Body of pancreas (tissue), 4 donors: ENCODE data around the gene FGF12. TPM values are rescaled to one million over a fixed set of nuclear protein-coding genes. Genes with fewer than 3 reads are reported as not detected.

Source experiments
- ATAC-seq: fragments of 150-250 bp; one replicate; pipeline ENCODE4 v1.9.1; 2016
- DNase-seq, 4 donors: peaks; one replicate each; pipeline ENCODE4 v3.0.0-alpha.2; 2019
- H3K27ac ChIP-seq, 4 donors: fragments of 200-600 bp; sonication (generic); 1 replicate in 3 of 4; 2 replicates in 1 of 4; pipeline versions ENCODE4 v1.5.1 to v1.6.1; 2016 to 2019; ENCODE audit warnings: mild to moderate bottlenecking in 1 of 4, mixed read lengths in 1 of 4, moderate library complexity in 1 of 4
- H3K27me3 ChIP-seq, 2 donors: fragments of 200-600 bp; sonication (generic); one replicate each; pipeline ENCODE4 v1.6.0; 2016; ENCODE audit warnings: mild to moderate bottlenecking in 1 of 2
- H3K36me3 ChIP-seq, 2 donors: fragments of 200-600 bp; sonication (generic); replicated peaks in 1 of 2; 2 replicates each; pipeline ENCODE4 v1.5.1; 2016; ENCODE audit warnings: low read depth in 2 of 2; ENCODE audit not compliant: insufficient read depth in 1 of 2
- H3K4me1 ChIP-seq: fragments of 200-600 bp; sonication (generic); one replicate; pipeline ENCODE4 v1.6.0; 2016
- H3K4me3 ChIP-seq, 2 donors: fragments of 200-600 bp; sonication (generic); 1 replicate in 1 of 2; 2 replicates in 1 of 2; pipeline ENCODE4 v1.5.1; 2016 to 2019
- H3K9me3 ChIP-seq, 3 donors: fragments of 200-600 bp; sonication (generic); 1 replicate in 2 of 3; 2 replicates in 1 of 3; pipeline ENCODE4 v1.5.1; 2016
- POLR2A ChIP-seq, 3 donors: fragments of 450-650 bp; IDR thresholded peaks; one replicate each; pipeline ENCODE4 v1.6.1; 2016; ENCODE audit warnings: antibody characterized with exemption in 3 of 3, mild to moderate bottlenecking in 2 of 3
- WGBS, 2 donors: methylation state at CpG; one replicate each; pipeline ENCODE4 v1.1.5; 2017; 5-methylcytosine and 5-hydroxymethylcytosine counted together
- intact Hi-C: fragments of 100-400 bp; cut with DNase I; formaldehyde crosslinking; loops from one replicate; pipeline ENCODE4 v1.15.1; 2023
- total RNA-seq, 2 donors: library from RNA; depleted of rRNA; stranded (reverse); fragments of >200 nt; gene quantifications; one replicate each; pipeline ENCODE4 v1.1.0, GENCODE V29; 2016
- TF ChIP-seq, protein P1 (sequence below), 7 experiments: fragments of 450-650 bp in 4 of 7; fragments of 200-600 bp in 3 of 7; sonication (generic) in 3 of 7; IDR thresholded peaks; one replicate each; pipeline ENCODE4 v1.5.1; 2016 to 2019; ENCODE audit warnings: antibody characterized with exemption in 7 of 7

The FGF12 gene
- total RNA-seq, 2 donors from 2014 or later, result 0.99 to 2.3 TPM

- 62 to 66% methylated on average over 2 of the region's 2 CpGs for WGBS, 2 donors
- intact Hi-C loops, result no loop called here
These were observed 30.3 kb downstream of the FGF12 start for GRCh38 chr3:192696943-192697587.

DNA sequence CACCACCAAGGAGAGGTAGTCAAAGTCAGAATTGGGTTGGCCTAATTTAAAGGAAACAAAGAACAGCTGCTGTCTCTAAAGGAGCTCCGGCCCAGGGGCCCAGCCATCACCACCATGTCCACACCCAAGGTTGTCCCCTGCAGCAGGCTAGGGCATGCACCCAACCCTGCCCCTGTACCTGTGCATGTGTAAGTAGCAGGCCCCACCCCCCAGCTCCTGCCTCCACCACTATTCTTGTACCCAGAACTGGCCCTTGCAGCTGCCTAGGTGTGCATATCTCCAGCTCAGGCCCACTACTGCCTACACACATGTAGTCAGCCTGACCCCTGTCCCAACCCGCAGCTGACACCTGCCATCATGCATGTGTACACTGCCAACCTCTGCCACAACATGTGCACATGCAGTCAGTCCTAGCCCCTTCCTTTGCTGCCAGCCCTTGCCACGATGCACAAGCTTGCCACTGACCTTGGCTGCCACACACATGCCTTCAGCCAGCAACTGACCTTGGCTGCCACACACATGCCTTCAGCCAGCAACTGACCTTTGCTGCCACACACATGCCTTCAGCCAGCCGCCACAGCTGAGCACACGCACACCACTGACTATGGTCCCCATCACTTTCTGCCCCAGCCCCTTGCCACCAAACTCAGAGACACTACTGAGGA lies 39.7 kb downstream of the FGF12 start:
- TF ChIP-seq, protein P1, sequence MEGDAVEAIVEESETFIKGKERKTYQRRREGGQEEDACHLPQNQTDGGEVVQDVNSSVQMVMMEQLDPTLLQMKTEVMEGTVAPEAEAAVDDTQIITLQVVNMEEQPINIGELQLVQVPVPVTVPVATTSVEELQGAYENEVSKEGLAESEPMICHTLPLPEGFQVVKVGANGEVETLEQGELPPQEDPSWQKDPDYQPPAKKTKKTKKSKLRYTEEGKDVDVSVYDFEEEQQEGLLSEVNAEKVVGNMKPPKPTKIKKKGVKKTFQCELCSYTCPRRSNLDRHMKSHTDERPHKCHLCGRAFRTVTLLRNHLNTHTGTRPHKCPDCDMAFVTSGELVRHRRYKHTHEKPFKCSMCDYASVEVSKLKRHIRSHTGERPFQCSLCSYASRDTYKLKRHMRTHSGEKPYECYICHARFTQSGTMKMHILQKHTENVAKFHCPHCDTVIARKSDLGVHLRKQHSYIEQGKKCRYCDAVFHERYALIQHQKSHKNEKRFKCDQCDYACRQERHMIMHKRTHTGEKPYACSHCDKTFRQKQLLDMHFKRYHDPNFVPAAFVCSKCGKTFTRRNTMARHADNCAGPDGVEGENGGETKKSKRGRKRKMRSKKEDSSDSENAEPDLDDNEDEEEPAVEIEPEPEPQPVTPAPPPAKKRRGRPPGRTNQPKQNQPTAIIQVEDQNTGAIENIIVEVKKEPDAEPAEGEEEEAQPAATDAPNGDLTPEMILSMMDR (IDR thresholded peaks at IDR 0.05), result no peak
- no peak for TF ChIP-seq POLR2A (IDR thresholded peaks at IDR 0.05)
- WGBS, 2 donors, result 47 to 54% methylated on average over 5 of the region's 5 CpGs
- ATAC-seq (no peak), DNase-seq (no peak)
- no peaks in the 10 kb centered on the region for H3K4me1 ChIP-seq
- intact Hi-C loops, result no loop called here
- no peak overlapping the region for H3K4me3 ChIP-seq
- H3K36me3 ChIP-seq, result no peaks in the 10 kb centered on the region
- no peaks in the 10 kb centered on the region for H3K27me3 ChIP-seq
- no peaks in the 10 kb centered on the region for H3K9me3 ChIP-seq
- H3K27ac ChIP-seq, result no peak overlapping the region

More at GRCh38 chr3:192696943-192697587, 30.3 kb downstream of the FGF12 start:
- no peak overlapping the region for H3K4me3 ChIP-seq
- no peak for TF ChIP-seq POLR2A (IDR thresholded peaks at IDR 0.05)
- TF ChIP-seq, protein P1 (IDR thresholded peaks at IDR 0.05), result no peak
- H3K36me3 ChIP-seq, result no peaks in the 10 kb centered on the region
- H3K9me3 ChIP-seq, result no peaks in the 10 kb centered on the region
- DNase-seq (no peak), ATAC-seq (no peak)
- no peaks in the 10 kb centered on the region for H3K4me1 ChIP-seq
- H3K27ac ChIP-seq, result no peak overlapping the region
- no peaks in the 10 kb centered on the region for H3K27me3 ChIP-seq

DNA sequence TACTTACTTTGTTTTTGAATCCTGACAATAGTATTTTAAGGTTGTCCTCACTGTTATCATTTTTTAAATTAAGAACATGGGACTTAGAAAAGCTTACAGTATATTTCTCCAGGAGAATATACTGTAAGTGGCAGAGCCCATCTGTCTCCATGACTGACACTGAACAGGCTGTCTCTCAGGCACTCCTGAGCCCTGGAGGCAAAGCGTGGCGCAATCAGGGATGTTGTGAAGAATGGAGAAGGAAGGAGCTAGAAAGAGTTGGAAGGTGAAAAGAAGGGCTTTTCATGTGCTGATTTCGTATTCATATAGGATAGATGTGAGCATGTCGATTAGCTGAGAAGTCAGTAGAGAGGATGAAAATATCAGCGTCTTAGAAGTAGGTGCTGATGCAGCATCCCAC lies 41.5 kb downstream of the FGF12 start:
- Histone ChIP-seq H3K9me3 (no peaks in the 10 kb centered on the region), H3K36me3 (no peaks in the 10 kb centered on the region), H3K4me1 (no peaks in the 10 kb centered on the region), H3K27me3 (no peaks in the 10 kb centered on the region), H3K4me3 (no peak overlapping the region), H3K27ac (no peak overlapping the region)
- DNase-seq (no peak), ATAC-seq (no peak)
- TF ChIP-seq POLR2A (IDR thresholded peaks at IDR 0.05), result no peak
- TF ChIP-seq, protein P1 (IDR thresholded peaks at IDR 0.05), result no peak
- intact Hi-C loops, result no loop called here
- 71 to 74% methylated on average over 5 of the region's 5 CpGs for WGBS, 2 donors

GRCh38 chr3:192684151-192684550 lies 43.2 kb downstream of the FGF12 start:
- H3K27me3 ChIP-seq, result no peaks in the 10 kb centered on the region
- H3K4me3 ChIP-seq, result no peak overlapping the region
- no peaks in the 10 kb centered on the region for H3K9me3 ChIP-seq
- ATAC-seq (no peak), DNase-seq (no peak)
- intact Hi-C loops, result no loop called here
- WGBS, 2 donors, result 48 to 60% methylated on average over 6 of the region's 6 CpGs
- no peaks in the 10 kb centered on the region for H3K4me1 ChIP-seq
- no peaks in the 10 kb centered on the region for H3K36me3 ChIP-seq
- H3K27ac ChIP-seq, result no peak overlapping the region
- no peak for TF ChIP-seq POLR2A (IDR thresholded peaks at IDR 0.05)
- TF ChIP-seq, protein P1 (IDR thresholded peaks at IDR 0.05), result no peak
